ENCODE measurements around the gene DYNC1LI2.
"Not testable (repeated sequence)": the region's sequence is repeated elsewhere in the genome, so short reads cannot be mapped to it uniquely, and the experiment has no call there.

DYNC1LI2 gene
- long read RNA-seq, donor 1, full-length matches to known transcripts: 25 of 25 reads
- long read RNA-seq, donor 1, partial matches to known transcripts: 0 of 25 reads
- long read RNA-seq, donor 1, other reads (novel, unspliced or antisense): 0 of 25 reads
- long read RNA-seq, donor 2, full-length matches to known transcripts: 5 of 5 reads
- long read RNA-seq, donor 2, partial matches to known transcripts: 0 of 5 reads
- long read RNA-seq, donor 2, other reads (novel, unspliced or antisense): 0 of 5 reads
- long read RNA-seq, donor 3, full-length matches to known transcripts: 12 of 19 reads
- long read RNA-seq, donor 3, partial matches to known transcripts: 7 of 19 reads
- long read RNA-seq, donor 3, other reads (novel, unspliced or antisense): 0 of 19 reads
- long read RNA-seq, donor 4, full-length matches to known transcripts: 27 of 35 reads
- long read RNA-seq, donor 4, partial matches to known transcripts: 8 of 35 reads
- long read RNA-seq, donor 4, other reads (novel, unspliced or antisense): 0 of 35 reads
- long read RNA-seq, donor 5, full-length matches to known transcripts: 25 of 31 reads
- long read RNA-seq, donor 5, partial matches to known transcripts: 6 of 31 reads
- long read RNA-seq, donor 5, other reads (novel, unspliced or antisense): 0 of 31 reads
- long read RNA-seq, donor 6, full-length matches to known transcripts: 23 of 45 reads
- long read RNA-seq, donor 6, partial matches to known transcripts: 22 of 45 reads
- long read RNA-seq, donor 6, other reads (novel, unspliced or antisense): 0 of 45 reads
- long read RNA-seq, donor 7: 0 reads
- long read RNA-seq, donor 8, full-length matches to known transcripts: 27 of 32 reads
- long read RNA-seq, donor 8, partial matches to known transcripts: 5 of 32 reads
- long read RNA-seq, donor 8, other reads (novel, unspliced or antisense): 0 of 32 reads

- peak; percentile 93 for DNase-seq
These were observed at the start of gene DYNC1LI2 for GRCh38 chr16:66751303-66751991. DYNC1LI2 (minus strand) TSS chr16:66751609; CDS start chr16:66751591, 18 bp downstream.

- DNase-seq: no peak
These were observed 49.4 kb upstream of the DYNC1LI2 start for GRCh38 chr16:66800856-66801255.

GRCh38 chr16:66798161-66798560 lies 46.8 kb upstream of the DYNC1LI2 start:
- DNase-seq: no peak

DNA sequence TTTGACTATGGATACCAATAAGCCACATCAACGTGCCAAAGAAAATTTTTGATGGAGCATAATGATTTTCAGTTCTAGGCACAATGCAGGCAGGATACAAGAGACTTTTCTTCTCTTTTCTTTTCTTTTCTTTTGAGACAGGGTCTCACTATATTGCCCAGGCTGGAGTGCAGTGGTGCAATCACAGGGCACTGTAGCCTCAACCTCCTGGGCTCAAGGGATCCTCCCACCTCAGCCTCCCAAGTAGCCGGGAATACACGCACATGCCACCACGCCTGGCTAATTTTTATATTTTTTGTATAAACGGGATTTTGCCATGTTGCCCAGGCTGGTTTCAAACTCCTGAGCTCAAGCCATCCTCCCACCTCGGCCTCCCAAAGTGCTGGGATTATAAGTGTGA lies 42.6 kb upstream of the DYNC1LI2 start:
- DNase-seq: not testable (repeated sequence)

- no peak for DNase-seq
These were observed 38.8 kb upstream of the DYNC1LI2 start for GRCh38 chr16:66790130-66790733.

GRCh38 chr16:66787427-66787826 lies 36.0 kb upstream of the DYNC1LI2 start:
- no peak for DNase-seq

GRCh38 chr16:66786551-66786950 lies 35.1 kb upstream of the DYNC1LI2 start:
- no peak for DNase-seq

GRCh38 chr16:66776457-66776856 lies 25.0 kb upstream of the DYNC1LI2 start:
- no peak for DNase-seq

DNA sequence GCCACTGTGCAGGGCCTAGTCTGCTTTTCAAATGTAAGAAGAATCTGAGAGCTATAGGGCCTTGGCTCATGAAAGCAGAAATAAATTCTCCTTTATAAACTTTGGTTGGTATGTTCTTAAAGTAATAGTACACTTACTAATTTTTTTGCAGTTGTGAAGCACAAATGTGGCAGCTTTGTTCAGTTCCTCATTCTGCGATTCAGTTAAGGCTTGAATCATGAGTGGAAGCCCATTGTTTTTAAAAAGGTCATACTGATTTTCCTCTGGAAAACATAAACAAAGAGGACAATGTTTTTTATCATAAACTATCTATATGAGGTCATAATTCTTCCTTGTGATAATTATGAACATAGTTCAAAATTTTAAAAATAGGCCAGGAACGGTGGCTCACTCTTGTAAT lies 23.6 kb upstream of the DYNC1LI2 start:
- DNase-seq: no peak

DNA sequence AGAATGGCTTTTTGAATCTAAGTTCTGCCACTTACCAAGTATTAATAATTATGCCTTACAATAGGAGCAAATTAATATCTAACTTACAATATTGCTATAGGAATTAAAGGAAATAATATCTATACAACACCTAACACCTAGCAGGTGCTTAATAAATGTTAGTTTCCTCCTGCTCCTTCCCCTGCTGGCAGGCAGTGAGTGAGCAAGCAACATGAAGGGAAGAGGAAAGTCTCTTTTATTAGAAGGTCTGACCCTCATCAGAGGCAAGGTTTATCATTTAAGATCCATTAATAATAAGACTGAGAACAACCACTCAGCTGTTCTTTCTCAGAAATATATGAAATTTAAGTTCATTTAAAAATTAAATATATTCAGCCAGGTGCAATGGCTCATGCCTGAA lies 6.7 kb upstream of the DYNC1LI2 start:
- DNase-seq: no peak

- no peak for DNase-seq
These were observed 3.4 kb upstream of the DYNC1LI2 start for GRCh38 chr16:66754819-66755218.

DNA sequence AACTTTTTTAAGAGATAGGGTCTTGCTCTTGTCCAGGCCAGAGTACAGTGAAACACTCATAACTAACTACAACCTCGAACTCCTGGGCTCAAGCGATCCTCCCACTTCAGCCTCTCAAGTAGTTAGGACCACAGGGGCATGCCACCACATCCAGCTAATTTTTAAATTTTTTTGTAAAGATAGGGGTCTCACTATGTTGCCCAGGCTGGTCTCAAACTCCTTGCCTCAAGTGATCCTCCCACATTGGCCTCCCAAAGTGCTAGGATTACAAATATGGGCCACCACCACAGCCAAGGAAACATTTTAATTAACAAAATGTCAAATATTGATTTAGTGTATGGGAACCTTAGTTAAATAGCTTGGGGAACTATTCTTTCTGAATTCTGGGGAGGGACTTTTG lies 2.8 kb upstream of the DYNC1LI2 start:
- DNase-seq: no peak

GRCh38 chr16:66752958-66753357 lies 1.5 kb upstream of the DYNC1LI2 start:
- no peak for DNase-seq

GRCh38 chr16:66752379-66752778 lies 970 bp upstream of the DYNC1LI2 start:
- no peak for DNase-seq

- DNase-seq: no peak
These were observed 548 bp upstream of the DYNC1LI2 start for GRCh38 chr16:66751992-66752322.

DNA sequence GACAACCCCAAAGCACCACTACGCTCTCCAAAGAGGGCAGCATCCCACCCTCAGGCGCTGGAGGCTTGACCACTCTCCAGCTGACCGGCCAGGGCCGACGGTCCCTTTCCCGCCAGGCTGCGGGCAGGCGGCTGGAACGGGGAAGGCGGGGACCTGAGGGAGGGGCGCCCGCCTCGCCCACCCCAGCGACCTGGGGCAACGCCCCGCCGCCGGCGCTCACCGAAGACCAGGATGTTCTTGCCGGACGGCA lies 431 bp downstream of the DYNC1LI2 start:
- DNase-seq: no peak

DNA sequence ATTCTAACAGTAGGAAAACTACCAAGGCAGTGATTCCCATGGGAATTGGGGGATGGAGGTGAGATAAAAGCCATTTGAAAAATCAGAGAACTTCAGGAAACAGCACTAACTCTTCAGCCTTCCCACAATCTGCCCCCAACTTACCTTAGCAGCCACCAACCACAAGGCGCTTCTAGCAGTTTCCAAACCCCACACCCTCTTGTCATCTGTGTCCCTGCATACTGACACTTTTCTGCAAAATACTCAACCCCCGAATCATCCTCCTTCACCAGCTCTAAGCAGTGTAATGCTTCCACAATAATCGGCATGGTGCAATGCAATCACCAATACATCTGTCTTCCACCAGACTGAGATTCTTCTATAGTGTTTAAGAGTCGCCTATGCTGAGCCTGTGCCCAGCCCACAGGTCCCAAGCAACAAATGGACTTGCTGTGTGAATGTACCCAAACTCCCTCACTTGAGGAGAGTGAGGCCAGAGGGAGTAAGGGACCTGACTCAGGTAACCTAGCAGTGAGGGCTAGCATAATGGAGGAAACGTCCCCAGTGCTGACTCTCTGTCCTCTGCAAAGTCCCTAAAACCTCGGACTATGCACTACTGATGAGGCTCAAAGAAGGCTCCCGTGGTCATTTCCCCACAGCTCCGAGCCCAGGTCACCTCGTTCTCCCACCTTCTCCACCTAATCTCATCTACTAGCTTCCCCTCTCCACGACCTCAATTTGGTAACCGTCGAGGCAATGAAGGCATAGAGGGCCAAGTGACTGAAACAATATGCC lies 943 bp downstream of the DYNC1LI2 start:
- DNase-seq: no peak

DNA sequence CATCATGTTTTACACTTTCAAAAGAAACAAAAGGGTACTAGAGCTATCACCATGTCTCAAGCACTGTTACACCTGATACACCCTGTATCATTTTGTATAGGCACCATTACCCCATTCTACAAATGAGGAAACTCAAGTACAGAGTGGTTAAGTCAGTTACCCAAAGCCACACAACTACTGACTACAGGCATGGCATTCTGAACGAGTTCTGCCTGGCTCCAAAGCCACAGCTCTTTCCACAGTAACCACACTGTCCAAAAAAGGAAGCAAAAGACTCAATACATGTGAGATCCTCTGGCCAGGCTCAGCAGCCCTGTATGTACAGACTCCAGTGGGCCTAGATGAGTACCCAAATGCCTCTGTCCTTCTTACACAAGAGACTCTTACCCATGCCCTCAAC lies 4.7 kb downstream of the DYNC1LI2 start:
- DNase-seq: no peak

DNA sequence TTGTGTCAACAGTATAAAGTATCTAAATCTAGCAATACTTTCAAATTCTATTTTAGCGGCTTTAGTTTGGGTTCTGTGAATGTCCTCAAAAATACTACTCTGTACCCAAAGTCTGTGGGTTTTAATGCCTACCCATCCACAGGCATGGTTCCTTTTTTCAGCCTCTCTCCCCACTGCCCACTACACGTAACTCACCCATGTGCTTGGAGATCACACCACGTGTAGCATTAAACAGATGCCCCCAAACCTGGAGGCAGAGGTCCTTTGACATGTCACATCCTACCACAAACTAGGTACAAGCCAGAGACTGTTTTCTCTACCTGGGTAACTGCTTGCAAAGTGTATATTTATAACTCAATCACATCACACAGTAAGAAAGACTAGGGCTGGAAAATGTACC lies 5.4 kb downstream of the DYNC1LI2 start:
- no peak for DNase-seq

DNA sequence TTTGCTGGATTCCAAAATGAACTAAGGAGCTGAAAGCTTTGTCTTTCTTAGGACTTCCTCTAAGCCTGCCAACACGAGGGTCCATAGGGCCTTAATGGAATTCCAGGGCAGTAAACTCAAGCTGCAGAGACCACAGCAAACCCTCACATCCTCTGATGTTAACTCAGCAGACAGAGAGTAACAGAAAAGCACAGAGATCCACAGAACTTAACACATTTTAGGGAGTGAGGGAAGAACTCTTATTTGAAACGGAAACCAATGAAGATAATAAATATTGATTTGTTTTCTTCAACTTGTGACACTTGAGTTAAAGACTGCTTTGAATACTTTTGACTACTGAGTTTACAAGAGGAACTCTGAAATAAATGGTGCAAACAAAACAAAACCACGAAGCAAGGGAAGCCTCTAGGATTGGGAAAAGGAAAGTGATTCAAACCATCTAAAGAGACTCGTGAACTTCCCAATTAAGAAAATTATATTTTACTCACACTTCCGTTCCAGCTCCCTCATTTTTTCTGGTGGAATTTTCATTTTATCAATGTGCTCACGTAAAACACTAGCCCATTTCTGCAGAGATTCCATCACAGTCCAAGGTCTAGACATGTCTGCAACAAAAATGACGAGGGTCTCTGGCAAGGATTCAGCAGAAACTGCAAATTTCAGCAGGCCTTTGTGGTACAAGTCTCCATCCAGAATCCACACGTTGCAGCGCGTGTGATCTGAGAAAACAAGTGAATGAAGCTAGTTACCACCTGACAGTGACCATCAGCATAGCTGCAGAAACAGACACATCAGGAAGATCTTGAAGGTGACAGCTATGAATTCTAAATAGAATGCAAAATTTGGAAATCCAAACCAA lies 9.2 kb downstream of the DYNC1LI2 start:
- no peak for DNase-seq

Measured in right kidney (tissue), 9 donors.